HG03280 (cell line): ENCODE measurements around the gene TELO2.

ENCODE experiments used
- ATAC-seq: cut with Tn5 transposase; IDR thresholded peaks from one replicate; pipeline ENCODE4 v1.9.1; 2021; ENCODE audit warnings: mild to moderate bottlenecking, moderate library complexity; ENCODE audit not compliant: unreplicated experiment

Gene TELO2

DNA sequence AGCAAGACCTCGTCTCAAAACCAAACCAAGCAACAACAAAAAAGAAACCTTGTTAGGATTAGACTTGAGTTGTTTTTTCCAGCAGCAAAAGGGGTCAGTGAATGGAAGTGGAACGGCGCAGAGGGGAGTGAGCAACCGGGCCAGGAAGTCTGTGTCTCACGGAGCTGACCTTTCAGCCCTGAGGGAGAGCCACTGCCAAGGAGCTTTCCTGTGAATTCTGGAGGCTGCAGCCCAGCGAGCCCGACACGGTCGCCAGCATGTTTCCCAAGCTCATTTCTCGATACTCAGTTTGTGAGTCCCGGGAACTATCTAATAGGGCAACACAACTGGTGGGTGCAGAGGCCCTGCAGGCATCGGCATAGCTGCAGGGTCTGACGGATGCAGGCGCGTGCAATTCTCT is 19.6 kb downstream of the TELO2 start:
- no peak for ATAC-seq

DNA sequence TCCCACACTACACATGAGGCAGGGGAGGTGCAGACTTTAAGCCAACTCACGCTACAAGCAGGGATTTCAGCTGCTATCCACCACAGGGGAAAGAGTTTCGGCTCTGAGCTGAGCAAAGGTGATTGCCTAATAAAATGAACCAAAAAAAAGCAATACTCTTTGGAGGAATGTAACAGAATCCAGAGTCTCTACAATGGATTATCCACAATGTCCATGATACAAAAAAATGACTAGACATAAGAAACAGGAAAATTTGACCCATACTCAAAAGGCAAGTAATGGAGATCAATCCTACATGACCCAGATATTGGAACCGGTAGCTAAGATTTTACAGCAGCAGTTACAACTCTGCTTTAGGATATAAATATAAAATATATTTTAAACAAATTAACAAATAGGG is 21.3 kb downstream of the TELO2 start:
- ATAC-seq: no peak

DNA sequence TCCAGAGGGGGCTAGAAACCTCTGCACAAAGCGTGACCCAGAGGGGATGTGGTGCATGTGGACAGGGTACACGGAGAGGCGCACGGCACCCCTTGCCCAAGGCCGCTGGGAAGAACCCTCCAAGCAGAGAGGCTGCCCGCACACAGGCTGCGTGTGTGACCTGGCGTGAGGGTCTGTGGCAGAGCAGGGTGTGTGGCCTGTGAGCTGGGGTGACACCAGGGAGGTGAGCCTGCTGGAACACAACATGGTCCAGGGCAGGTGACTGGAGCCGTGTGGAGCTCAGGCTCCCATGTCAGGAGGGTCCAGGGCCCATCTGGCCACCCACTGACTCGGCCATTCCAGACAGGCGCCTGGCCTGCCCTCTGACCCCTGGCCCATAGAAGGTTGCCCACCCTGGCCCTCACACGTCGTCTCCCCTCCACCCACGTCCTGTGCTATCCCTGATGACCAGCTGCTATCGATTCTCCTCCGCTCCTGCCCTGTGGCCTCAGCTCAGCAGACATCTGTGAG is 25.5 kb downstream of the TELO2 start:
- ATAC-seq: no peak

DNA sequence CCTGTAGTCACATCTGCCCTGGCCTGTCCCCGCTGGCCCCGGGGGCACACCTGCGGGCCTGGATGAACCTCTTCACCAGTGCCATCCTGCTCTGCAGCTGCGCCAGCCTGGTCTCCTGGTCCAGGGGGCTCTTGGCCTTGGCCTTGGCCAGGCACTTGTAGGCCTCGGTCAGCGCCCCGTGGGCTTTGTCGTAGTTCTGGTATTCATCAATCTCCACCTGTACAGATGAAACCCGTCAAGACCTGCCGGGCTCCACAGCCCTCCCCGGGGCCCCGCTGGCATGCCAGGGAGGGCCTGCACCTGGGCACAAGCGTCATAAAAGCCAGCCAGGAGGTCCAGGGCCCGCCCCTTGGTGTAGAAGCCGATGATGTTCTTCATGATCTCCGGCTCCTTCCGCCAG is 26.7 kb downstream of the TELO2 start:
- ATAC-seq: no peak

DNA sequence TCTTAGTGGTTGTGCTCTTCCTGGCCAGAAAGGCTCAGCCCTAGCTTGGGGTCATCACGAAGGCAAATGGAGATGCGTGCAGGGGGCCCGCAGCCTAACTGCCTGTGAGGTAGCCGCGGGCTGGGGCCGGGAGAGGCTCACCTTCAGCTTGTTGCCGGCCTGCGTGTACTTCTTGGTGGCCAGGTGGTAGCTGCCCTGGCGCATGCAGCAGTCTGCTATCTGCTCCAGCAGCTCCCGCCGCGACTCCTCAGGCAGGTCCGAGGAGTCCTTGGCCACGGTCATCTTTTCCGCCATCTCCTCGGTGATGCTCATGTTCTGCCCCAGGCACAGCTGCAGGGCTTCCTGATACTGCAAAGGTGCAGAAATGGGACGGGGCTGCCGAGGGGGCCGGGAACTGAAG is 27.3 kb downstream of the TELO2 start:
- no peak for ATAC-seq

DNA sequence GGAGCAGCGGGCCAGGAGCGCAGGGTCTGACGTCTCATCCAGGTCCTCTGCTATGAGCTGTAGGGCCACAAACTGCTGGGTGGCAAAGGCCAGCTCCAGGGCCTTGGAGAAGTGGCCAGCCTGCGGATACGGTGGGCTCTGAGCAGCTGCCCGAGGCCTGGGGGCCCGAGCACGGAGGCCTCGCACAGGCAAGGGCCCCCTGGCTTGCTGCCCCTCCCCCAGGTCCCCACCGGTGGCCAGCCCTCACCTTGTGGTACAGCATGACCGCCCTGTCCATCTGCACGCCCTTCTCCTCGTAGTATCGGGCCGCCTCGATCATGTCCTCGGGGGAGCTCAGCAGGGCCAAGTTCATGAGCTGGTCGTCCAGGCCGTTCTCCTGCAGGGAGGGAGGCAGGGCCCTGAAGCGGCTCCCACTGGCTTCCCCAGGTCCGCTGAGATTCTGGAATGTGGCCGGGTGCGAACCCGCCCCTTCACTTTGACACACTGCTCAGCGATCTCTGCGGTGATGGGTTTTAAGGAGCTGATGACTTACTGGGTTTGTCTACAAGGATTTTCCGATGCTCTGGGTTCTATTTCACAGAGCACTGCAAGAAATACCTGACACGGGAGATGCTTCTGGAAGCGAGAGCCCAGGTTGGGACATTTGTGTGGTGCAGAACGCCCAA is 30.6 kb downstream of the TELO2 start:
- no peak for ATAC-seq

DNA sequence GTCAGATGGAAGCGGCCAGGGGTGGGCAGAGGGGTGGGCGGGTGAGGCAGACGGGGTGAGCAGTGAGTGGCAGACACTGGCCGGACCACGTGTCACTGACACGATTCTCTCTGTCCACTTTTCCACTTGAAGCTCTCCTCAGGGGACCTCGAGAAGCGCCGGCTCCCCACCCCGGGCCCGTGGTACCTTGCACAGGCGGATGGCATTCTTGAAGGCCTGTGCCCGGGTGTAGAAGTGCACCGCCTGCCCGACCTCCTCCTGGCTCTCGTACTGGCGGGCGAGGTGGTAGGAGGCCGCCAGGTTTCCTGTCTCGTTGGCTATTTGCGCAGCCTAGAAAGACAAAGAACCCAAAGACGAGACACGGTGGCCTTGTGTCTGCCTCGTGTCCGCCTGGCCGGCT is 31.2 kb downstream of the TELO2 start:
- no peak for ATAC-seq

DNA sequence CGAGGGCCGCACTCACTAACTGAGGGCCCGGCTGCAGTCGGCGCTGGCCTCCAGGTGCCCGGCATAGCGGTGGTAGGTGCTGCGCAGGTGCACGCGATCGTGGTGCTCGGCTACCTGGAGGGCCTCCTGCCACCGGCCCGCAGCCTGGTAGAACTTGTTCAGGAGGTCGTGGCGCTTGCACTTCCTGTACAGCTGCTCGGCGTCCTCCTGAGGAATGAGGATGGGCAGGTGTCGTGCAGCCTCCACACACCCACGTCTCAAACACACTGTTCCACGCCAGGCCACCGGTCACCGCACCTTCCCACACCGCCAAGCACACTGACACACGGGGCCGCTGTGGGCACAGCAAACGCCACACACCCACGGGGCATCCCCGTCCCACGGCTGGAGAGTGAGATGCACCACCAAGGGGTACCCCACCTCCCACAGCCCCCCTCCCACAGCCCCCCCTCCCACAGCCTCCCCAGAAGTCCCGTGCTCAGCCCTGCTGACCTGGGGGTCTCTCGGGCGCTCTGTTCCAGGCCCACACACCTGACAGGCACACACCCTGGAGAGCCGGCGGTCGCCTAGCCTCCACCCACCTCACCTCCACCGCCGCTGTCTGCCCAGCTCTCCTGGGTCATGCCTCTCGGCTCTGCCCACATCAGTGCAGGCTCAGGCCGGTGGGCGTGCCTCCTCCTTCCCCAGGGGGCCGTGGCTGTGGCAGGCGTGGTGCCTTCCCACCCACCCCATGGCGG is 32.9 kb downstream of the TELO2 start:
- no peak for ATAC-seq

DNA sequence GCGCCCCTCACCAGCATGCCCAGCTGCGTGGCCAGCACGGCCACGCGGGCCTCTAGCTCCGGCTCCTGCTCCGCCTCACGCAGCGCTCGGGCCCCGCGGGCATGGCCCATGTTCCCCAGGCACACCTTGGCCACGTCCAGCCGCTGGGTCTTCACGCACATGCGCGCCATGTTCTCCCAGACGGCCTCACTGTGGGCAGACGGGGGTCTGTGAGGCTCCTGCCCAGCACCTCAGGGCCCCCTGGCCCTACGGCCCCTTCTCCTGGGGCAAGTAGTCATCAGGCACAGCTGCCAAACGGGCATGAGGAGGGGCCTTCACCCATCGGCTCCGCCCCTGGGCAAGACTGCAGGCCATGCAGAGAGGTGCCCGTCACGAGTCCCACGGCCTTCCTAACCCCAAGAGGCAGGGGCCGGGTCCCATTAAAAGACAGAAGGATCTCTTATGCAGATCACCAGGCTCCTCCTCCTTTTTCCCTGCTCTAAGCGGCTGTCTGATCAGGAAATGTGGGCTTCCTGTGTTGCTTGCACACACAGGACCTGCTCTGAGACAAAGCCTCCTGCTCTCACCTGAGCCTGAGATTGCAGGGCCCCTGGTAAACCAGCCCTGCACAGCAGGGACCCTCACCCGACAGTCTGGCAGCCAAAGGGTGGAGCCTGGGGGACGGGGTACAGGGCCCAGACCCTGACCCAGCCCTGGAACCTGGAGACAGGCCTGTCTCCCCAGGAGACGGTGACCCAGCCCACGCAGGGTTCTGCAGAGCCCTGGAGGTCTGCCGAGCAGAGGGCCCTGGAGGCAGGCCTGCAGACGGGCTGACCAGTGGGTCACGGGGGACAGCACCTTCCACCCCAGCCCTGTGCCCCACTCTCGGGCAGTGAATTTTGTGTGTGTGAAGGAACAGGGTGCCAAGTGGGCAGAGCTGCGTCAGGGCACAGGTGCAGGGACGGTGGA is 33.7 kb downstream of the TELO2 start:
- no peak for ATAC-seq

DNA sequence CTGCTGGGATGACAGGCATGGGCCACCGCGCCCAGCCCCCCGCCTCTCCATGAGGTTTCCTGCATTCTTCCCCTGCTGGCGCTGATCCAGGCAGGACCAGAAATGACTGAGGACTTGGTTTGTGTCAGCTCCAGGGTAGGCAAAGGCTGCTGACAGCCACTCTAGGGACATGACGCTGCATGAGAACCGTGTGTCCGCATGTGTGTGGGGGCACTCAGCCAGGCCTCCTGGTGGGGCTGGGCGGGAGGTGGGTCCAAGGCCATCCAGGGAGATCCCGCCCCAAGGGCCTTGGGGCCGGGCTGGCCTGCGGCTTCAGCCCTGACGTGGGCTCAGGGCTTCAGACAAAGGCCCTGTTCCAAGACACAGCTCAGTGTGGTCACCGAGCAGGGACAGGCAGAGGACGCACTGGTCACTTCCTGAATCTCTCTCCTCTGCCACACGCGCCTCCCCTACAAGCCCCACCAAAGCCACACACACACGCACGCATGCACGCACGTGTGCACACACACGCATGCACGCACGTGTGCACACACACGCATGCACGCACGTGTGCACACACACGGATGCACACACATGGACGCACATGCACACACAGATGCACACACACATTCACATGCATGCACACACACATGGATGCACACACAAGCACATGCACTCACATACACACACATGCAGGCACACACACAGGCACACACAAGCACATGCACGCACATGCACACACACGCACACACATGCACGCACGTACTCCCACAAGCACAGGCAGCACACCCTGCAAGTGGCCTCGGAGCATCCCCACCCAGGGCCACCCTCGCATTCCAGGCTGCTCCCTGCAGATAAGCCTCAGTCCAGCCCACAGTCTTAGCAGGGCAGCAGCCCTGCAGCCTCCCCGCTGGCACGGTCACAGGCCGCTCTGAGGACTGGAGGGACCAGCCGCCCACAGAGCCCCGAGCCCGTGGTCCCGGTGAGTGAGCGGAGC is 35.0 kb downstream of the TELO2 start:
- ATAC-seq: no peak

DNA sequence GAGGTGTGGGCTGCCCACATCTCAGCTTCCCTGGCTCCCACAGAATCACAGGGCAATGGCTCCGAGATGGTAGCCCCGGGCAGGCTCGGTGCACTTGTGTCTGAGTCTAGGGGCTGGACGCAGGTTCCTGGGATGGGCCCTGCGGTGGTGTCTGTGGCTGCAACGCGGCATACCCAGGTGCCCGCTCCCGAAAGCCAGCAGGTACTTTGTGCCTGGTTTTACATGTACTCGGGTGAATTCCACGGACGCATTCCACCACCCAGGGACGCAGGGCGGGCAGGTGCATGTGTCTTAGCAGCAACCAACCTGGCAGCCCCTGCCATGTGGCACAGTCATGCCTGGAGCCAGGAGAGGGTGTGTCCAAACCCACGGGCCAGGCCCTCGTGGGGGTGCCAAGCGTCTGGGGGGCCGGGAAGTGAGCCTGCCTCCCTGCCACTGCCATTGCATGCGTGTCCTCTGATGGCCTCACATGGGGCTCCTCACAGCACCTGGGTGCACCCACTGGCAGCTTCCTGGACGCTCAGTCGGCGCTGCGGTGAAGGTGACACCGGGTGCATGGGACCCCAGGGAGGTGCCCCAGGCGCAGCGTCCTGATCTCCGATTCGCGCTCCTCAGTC is 35.9 kb downstream of the TELO2 start:
- ATAC-seq: no peak

DNA sequence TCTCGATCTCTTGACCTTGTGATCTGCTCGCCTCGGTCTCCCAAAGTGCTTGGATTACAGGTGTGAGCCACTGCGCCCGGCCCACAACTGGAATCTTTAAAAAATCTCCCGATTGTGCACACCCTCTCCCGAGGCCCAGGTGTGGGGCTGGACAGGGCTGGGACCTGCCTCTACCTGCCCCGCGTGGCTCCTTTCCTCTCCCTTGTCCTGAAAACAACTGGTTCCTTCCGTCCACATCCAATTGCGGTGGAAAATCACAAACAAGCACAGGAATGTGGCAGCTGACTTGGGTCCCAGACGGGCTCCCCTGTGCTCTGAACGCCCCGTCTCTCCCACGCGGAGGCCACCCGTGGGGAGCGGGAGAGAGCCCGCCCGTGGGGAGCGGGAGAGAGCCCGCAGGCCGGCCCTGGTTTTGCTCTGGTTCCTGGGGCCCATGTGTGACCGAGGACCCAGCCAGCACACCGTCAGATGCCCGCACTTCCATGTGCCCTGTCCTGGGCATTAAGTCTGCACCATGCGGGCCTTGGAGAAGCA is 37.3 kb downstream of the TELO2 start:
- ATAC-seq: no peak

DNA sequence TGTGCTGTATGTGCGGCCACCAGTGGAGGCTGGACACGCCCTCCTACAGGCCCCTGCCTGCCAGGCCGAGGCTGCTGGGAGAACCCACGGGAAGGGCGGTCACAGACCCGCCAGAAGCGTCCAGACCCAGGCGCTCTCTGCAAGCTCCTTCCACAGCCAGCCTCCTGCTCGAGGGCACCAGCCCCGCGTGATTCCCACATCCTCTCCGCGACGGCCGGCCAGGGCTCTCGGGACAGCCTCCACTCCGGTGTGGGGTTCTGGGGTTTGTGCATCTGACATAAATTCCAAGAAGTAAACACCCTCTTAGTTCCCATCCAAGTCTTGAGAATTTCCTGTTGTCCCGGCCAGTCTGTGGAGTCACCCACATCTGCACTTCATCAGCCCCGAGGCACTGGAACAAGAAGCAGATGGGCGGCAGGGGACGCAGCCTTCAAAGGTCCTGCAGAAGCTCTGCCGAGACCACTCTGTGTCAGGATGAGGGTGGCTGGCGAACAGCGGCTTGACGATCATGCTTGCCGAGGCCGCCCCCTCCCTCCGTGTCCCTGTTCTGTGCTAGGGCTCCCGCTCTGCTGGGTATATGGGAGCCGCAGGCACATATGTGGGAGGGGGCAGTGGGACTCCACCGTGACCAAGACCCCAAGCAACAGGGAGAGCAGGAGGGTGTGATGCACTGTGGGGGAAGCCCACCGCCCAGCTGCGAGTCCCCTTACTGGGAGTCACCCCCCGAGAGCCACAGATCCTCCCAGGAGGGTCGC is 37.9 kb downstream of the TELO2 start:
- ATAC-seq: no peak

DNA sequence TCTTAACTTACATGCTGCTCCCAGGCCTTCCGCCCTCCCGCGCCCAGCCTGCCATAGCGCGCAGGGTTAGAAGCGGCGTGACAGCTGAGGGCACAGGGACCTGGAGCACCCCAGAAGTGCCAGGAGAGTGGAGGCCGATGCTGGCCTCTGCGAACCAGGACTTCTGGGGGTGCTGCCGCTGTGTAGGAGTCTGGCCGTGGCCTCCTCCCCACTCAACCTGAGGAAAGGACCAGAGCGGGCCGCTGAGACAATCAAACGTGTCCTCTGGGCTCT is 38.4 kb downstream of the TELO2 start:
- ATAC-seq: no peak

DNA sequence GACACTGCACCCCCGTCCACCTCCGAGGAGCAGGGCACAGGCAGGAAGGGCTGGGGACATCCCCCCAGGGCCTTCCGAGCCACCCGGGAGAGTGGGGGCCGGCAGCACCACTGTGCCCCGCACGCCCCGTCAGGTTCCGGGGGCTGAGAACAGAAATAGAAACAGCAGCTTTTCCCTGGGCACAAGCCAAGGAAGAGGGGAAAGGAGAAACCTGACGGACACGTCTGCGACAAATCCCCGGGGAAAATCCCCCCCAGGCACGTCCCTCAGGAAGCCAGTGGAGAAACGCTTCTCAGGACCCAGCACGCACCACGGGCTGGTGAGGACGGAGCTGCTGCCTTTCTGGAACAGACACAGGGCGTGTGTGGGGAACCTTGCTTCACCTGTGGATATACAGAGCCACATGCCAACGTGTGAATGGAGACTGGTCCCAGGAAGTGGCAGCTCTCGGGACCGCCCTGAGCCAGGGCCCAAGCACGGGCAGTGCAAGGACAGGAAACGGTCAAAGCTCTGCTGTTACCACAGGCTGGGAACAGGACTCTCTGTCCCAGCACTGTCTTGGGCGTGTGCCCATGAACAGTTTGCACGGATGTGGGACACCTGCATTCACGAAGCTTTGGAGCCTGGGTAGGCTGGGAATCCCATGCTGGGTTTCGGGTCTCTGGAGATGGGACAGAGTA is 39.1 kb downstream of the TELO2 start:
- ATAC-seq: no peak

DNA sequence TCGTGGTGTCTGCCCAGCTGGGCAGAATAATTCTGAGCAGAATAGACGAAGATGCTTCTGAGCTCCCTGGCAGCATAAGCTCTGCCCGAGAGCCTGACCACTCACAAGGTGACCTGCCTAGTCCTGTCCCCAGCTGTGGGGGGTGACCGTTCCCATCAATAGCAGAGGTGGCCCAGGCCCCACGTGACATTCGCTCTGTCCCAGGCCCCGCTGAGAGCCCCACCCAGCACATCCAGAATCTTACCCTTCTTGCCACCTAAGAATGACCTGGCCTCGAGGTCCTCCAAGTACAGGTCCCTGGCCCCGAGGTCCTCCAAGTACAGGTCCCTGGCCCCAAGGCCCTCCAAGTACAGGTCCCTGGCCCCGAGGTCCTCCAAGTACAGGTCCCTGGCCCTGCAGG is 39.6 kb downstream of the TELO2 start:
- no peak for ATAC-seq

DNA sequence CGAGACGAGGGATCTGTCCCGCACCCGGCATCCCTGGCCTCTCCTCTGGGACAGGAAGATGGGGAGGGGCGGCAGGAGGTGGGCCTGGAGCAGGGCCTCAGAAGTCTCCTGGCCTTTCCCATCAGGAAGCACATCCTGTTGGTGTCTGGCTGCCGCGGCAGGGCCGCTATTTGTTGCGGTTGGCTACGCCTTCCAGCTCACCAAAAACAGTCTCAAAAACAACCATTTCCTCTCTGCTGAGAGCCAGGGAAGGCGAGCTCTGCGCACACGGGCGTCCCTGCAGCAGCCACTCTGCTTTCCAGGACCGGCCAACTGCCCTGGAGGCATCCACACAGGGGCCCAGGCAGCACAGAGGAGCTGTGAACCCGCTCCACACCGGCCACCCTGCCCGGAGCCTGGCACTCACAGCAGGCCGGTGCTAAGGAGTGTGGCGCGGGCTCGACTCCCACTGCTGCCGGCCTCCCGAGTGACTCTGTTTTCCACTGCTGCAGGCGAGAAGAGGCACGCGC is 40.3 kb downstream of the TELO2 start, which contains the start of gene TMEM204:
Gene TMEM204, plus strand, starts transcription at position 224 of the 509 bp plus-strand sequence. CDS start 610 bp downstream, outside the sequence.
- ATAC-seq: no peak
